Mesendoderm (in vitro differentiated cells): Measurements from ENCODE around the gene NUP153.

Source experiments
- DNase-seq: peaks from one replicate; pipeline ENCODE4 v3.0.0; 2013
- H2AK5ac ChIP-seq: 2 replicates; pipeline ENCODE4 v1.6.1; 2013; ENCODE audit warnings: low read length, inconsistent platforms
- H2BK120ac ChIP-seq: 2 replicates; pipeline ENCODE4 v1.6.1; 2013; ENCODE audit warnings: low read depth, mild to moderate bottlenecking, low read length, moderate library complexity, mixed read lengths
- H2BK15ac ChIP-seq: replicated peaks from 2 replicates; pipeline ENCODE4 v1.6.1; 2013; ENCODE audit warnings: low read depth, mild to moderate bottlenecking, moderate library complexity
- H2BK5ac ChIP-seq: 2 replicates; pipeline ENCODE4 v1.6.1; 2013; ENCODE audit warnings: low read length, inconsistent platforms
- H3K18ac ChIP-seq: 2 replicates; pipeline ENCODE4 v1.6.1; 2013; ENCODE audit warnings: mild to moderate bottlenecking, low read length, mixed read lengths
- H3K23ac ChIP-seq: one replicate; pipeline ENCODE4 v1.6.1; 2013; ENCODE audit warnings: low read length
- H3K27ac ChIP-seq: 2 replicates; pipeline ENCODE4 v1.5.1; 2013; ENCODE audit warnings: low read depth, mild to moderate bottlenecking, inconsistent platforms, low read length, moderate library complexity
- H3K27me3 ChIP-seq: 2 replicates; pipeline ENCODE4 v1.6.1; 2013; ENCODE audit warnings: low read length, control low read depth, mild to moderate bottlenecking, inconsistent platforms; ENCODE audit not compliant: insufficient read depth, poor library complexity
- H3K36me3 ChIP-seq: 2 replicates; pipeline ENCODE4 v1.6.1; 2013; ENCODE audit warnings: low read length, inconsistent platforms; ENCODE audit not compliant: control insufficient read depth, insufficient read depth
- H3K4ac ChIP-seq: one replicate; pipeline ENCODE4 v1.6.1; 2013; ENCODE audit warnings: low read depth, mild to moderate bottlenecking, low read length, moderate library complexity
- H3K4me1 ChIP-seq: 2 replicates; pipeline ENCODE4 v1.6.1; 2013; ENCODE audit warnings: low read depth, low read length, inconsistent platforms; ENCODE audit not compliant: control insufficient read depth
- H3K4me2 ChIP-seq: 2 replicates; pipeline ENCODE4 v1.6.1; 2013; ENCODE audit warnings: low read length
- H3K4me3 ChIP-seq: 2 replicates; pipeline ENCODE4 v1.5.1; 2013; ENCODE audit warnings: mild to moderate bottlenecking, low read length
- H3K56ac ChIP-seq: one replicate; pipeline ENCODE4 v1.6.1; 2013; ENCODE audit warnings: low read length
- H3K79me1 ChIP-seq: 2 replicates; pipeline ENCODE4 v1.6.1; 2013; ENCODE audit warnings: low read length, inconsistent platforms
- H3K79me2 ChIP-seq: 2 replicates; pipeline ENCODE4 v1.6.1; 2013; ENCODE audit warnings: mild to moderate bottlenecking, low read length; ENCODE audit not compliant: control insufficient read depth, insufficient read depth
- H3K9ac ChIP-seq: 2 replicates; pipeline ENCODE4 v1.6.1; 2013; ENCODE audit warnings: low read length, inconsistent platforms
- H4K5ac ChIP-seq: one replicate; pipeline ENCODE4 v1.6.1; 2013; ENCODE audit warnings: low read length
- H4K8ac ChIP-seq: one replicate; pipeline ENCODE4 v1.6.1; 2013; ENCODE audit warnings: low read depth, mild to moderate bottlenecking, control low read depth, low read length, moderate library complexity
- whole genome bisulfite sequencing: extraction: QIAGEN DNeasy Blood & Tissue Kit; methylation state at CpG from one replicate; pipeline ENCODE4 v1.1.7; 2013; ENCODE audit warnings: low lambda C conversion rate, missing lambda C conversion rate; ENCODE audit not compliant: insufficient coverage; ENCODE audit errors: extremely low coverage; 5-methylcytosine and 5-hydroxymethylcytosine counted together

NUP153 gene

GRCh38 chr6:17684134-17684533, 22.6 kb downstream of the NUP153 start:
- H3K4me3 ChIP-seq = no peak overlapping the region
- no peak overlapping the region for H3K27ac ChIP-seq
- no peak overlapping the region for H2BK15ac ChIP-seq
- peaks cover 2% of the 10 kb centered on the region for H3K36me3 ChIP-seq
- no peak overlapping the region for H3K56ac ChIP-seq
- no peak overlapping the region for H3K23ac ChIP-seq
- H3K9ac ChIP-seq = no peak overlapping the region
- H3K4me2 ChIP-seq = no peak overlapping the region
- no peak overlapping the region for H4K8ac ChIP-seq
- peaks cover 10% of the 10 kb centered on the region for H3K79me1 ChIP-seq
- no peak overlapping the region for H2BK5ac ChIP-seq
- DNase-seq = no peak
- H3K4ac ChIP-seq = no peak overlapping the region
- H3K27me3 ChIP-seq = no peaks in the 10 kb centered on the region
- no peak overlapping the region for H2AK5ac ChIP-seq
- H3K79me2 ChIP-seq = peaks cover 70% of the 10 kb centered on the region
- peaks cover 1% of the 10 kb centered on the region for H3K4me1 ChIP-seq
- no peak overlapping the region for H3K18ac ChIP-seq
- H4K5ac ChIP-seq = no peak overlapping the region
- H2BK120ac ChIP-seq = no peak overlapping the region
- WGBS = no CpG with 5 or more reads among the region's 1 CpG

DNA sequence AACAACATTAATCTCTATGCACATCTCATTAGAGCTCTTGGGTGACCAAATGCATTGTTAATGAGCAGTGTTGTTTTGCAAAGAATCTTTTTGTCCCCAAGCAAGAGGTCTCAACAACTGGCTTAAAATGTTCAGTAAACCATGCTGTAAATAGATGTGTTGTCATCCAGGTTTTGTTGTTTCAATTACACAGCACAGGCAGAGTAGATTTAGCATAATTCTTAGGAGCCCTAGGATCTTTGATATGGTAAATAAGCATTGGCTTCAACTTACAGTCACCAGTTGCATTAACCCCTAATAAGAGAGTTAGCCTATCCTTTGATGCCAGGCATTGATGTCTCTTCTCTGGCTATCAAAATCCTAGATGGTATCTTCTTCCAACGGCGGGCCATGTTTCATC, 23.3 kb downstream of the NUP153 start:
- no peak overlapping the region for H3K56ac ChIP-seq
- no peak overlapping the region for H3K4ac ChIP-seq
- H3K27ac ChIP-seq = no peak overlapping the region
- H2BK15ac ChIP-seq = no peak overlapping the region
- no peak overlapping the region for H3K9ac ChIP-seq
- H3K27me3 ChIP-seq = no peaks in the 10 kb centered on the region
- no peak overlapping the region for H4K5ac ChIP-seq
- no peak for DNase-seq
- H2BK5ac ChIP-seq = no peak overlapping the region
- no peak overlapping the region for H3K23ac ChIP-seq
- peaks cover 69% of the 10 kb centered on the region for H3K79me2 ChIP-seq
- no peak overlapping the region for H2BK120ac ChIP-seq
- WGBS = no CpG with 5 or more reads among the region's 2 CpGs
- H3K4me1 ChIP-seq = peaks cover 1% of the 10 kb centered on the region
- peaks cover 2% of the 10 kb centered on the region for H3K36me3 ChIP-seq
- no peak overlapping the region for H3K18ac ChIP-seq
- H2AK5ac ChIP-seq = no peak overlapping the region
- no peak overlapping the region for H4K8ac ChIP-seq
- H3K79me1 ChIP-seq = peaks cover 10% of the 10 kb centered on the region
- no peak overlapping the region for H3K4me2 ChIP-seq
- no peak overlapping the region for H3K4me3 ChIP-seq

GRCh38 chr6:17679726-17680125, 27.0 kb downstream of the NUP153 start:
- Histone ChIP-seq H3K4me3 (no peak overlapping the region), H3K9ac (no peak overlapping the region), H4K8ac (no peak overlapping the region), H3K36me3 (peaks cover 4% of the 10 kb centered on the region), H2BK15ac (no peak overlapping the region), H2BK120ac (no peak overlapping the region), H3K79me1 (peaks cover 11% of the 10 kb centered on the region), H3K56ac (no peak overlapping the region), H3K4me1 (peaks cover 1% of the 10 kb centered on the region), H3K18ac (no peak overlapping the region), H3K23ac (peak overlapping the region; percentile 66), H3K79me2 (peaks cover 76% of the 10 kb centered on the region), H3K27ac (no peak overlapping the region), H3K4me2 (no peak overlapping the region), H3K27me3 (no peaks in the 10 kb centered on the region), H3K4ac (no peak overlapping the region), H2BK5ac (no peak overlapping the region), H2AK5ac (no peak overlapping the region), H4K5ac (no peak overlapping the region)
- peak; percentile 40 for DNase-seq
- WGBS = no CpG with 5 or more reads among the region's 8 CpGs

- no CpG with 5 or more reads among the region's 5 CpGs for WGBS
- peaks cover 4% of the 10 kb centered on the region for H3K36me3 ChIP-seq
- no peak for DNase-seq
- H2BK120ac ChIP-seq = no peak overlapping the region
- no peak overlapping the region for H3K27ac ChIP-seq
- H3K4ac ChIP-seq = no peak overlapping the region
- peaks cover 58% of the 10 kb centered on the region for H3K79me2 ChIP-seq
- H2BK15ac ChIP-seq = no peak overlapping the region
- peaks cover 9% of the 10 kb centered on the region for H3K79me1 ChIP-seq
- H3K4me1 ChIP-seq = peaks cover 1% of the 10 kb centered on the region
- H3K23ac ChIP-seq = no peak overlapping the region
- no peak overlapping the region for H2BK5ac ChIP-seq
- no peak overlapping the region for H4K8ac ChIP-seq
- H3K56ac ChIP-seq = no peak overlapping the region
- no peak overlapping the region for H2AK5ac ChIP-seq
- no peak overlapping the region for H4K5ac ChIP-seq
- no peak overlapping the region for H3K4me2 ChIP-seq
- no peaks in the 10 kb centered on the region for H3K27me3 ChIP-seq
- H3K9ac ChIP-seq = no peak overlapping the region
- H3K4me3 ChIP-seq = no peak overlapping the region
- H3K18ac ChIP-seq = no peak overlapping the region
Observed at GRCh38 chr6:17677602-17678001, 29.1 kb downstream of the NUP153 start.

DNA sequence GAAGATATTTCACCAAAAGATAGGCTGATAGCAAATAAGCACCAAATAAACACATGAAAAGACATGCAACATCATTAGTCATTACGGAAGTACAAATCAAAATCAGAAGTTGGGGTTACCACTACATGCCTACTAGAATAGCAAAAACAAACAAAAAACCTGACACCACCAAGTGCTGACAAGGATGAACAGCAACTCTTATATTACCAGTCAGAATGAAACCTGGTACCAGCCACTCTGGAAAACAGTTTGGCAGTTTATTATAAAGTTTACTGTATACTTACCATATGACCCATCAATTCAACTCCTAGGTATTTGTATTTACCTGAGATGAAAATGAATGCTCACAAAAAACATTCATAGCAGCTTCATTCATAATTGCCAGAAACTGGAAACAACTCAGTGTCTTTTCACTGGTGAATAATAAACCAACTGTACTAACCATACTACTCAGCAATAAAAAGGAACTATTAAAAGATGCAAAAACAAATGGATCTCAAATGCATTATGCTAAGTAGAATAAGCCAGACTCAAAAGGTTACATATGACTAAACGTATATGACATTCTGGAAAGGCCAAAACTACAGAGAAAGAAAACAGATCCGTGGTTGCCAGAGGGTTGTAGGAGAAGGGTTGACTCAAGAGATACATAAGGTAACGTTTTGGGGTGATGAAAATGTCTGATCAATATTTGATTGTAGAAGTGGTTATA, 33.0 kb downstream of the NUP153 start:
- H2AK5ac ChIP-seq = no peak overlapping the region
- H3K4me1 ChIP-seq = no peaks in the 10 kb centered on the region
- H3K4ac ChIP-seq = no peak overlapping the region
- H2BK5ac ChIP-seq = no peak overlapping the region
- no peak overlapping the region for H3K23ac ChIP-seq
- H3K79me1 ChIP-seq = peaks cover 5% of the 10 kb centered on the region
- no peak overlapping the region for H2BK120ac ChIP-seq
- H3K27me3 ChIP-seq = no peaks in the 10 kb centered on the region
- no peak overlapping the region for H3K9ac ChIP-seq
- no peak overlapping the region for H3K56ac ChIP-seq
- peaks cover 33% of the 10 kb centered on the region for H3K79me2 ChIP-seq
- H3K4me3 ChIP-seq = no peak overlapping the region
- no peak overlapping the region for H2BK15ac ChIP-seq
- no peak overlapping the region for H3K18ac ChIP-seq
- no peak overlapping the region for H4K5ac ChIP-seq
- no peak overlapping the region for H3K27ac ChIP-seq
- H4K8ac ChIP-seq = no peak overlapping the region
- no peak for DNase-seq
- WGBS = 100% methylated on average over 1 of the region's 4 CpGs
- peaks cover 4% of the 10 kb centered on the region for H3K36me3 ChIP-seq
- H3K4me2 ChIP-seq = no peak overlapping the region
